Activated CD4-positive, alpha-beta T cell treated with anti-CD3 and anti-CD28 coated beads, Interleukin-2, amount 50 U/mL, for 1 hour (primary cell): ENCODE data around the gene YWHAQ.

Source experiments
- DNase-seq: peaks from one replicate; pipeline ENCODE4 v3.0.0-alpha.2; 2020

The YWHAQ gene

DNA sequence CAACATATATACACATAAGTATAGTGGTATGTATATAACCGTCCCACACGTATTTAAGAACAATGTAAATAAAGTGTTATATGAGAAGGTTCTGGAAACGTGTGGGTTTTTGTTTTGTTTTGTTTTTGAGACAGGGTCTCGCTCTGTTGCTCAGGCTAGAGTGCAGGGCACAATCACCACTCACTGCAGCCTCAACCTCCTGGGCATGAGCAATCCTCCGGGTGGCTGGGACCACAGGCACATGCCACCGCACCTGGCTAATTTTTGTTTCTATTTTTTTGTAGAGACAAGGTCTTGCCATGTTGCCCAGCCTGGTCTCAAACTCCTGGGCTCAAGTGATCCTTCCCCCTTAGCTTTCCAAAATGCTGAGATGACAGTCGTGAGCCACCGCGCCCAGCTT is 81.4 kb downstream of the YWHAQ start:
- DNase-seq: no peak

DNA sequence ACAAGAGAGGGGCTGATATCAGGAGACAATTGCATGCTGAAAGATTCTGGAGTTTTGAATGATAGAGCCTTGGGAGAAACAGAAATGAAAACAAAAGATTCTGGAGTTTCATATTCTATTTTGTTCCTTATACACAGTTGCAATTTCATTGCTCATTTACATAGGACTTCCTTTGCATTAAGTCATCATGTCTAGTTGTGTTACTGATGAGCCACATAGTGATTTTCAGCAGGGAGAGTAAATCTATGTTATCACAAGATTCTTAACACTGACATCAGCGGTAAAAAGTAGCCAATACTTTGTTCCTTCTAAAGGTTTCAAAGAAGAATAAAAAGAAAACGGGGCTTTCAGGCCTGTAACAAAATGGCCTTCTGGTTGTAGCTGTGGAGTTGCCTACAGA is 82.3 kb downstream of the YWHAQ start:
- no peak for DNase-seq

DNA sequence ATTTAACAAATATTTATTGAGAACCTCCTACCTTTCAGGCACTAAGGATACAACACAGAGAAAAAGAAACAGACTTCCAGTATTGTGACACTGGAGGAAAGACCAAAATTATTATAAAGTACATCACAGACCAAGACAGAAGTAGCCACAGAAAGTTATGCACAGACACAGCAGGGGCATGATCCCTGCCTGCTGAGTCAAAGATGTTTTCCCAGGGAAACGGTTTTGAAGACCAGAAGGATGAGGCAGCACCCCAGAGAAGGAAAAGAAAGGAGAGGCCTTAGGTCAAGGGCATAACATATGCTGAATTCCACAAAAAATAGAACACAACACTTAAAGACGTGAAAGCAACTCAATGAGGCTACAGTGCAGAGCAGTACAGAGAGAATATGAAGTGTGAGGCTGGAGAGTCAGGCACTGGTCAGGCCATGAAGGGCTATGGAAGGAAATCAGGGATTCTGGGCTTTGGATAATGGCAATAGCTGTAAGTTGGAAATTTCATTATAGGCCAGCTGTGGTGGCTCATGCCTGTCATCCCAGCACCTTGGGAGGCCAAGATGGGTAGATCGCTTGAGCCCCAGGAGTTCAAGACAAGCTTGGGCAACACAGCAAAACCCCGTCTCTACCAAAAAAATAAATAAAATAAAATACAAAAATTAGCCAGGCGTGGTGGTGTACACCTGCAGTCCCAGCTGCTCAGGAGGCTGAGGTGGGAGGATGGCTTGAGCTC is 83.4 kb downstream of the YWHAQ start:
- no peak for DNase-seq

DNA sequence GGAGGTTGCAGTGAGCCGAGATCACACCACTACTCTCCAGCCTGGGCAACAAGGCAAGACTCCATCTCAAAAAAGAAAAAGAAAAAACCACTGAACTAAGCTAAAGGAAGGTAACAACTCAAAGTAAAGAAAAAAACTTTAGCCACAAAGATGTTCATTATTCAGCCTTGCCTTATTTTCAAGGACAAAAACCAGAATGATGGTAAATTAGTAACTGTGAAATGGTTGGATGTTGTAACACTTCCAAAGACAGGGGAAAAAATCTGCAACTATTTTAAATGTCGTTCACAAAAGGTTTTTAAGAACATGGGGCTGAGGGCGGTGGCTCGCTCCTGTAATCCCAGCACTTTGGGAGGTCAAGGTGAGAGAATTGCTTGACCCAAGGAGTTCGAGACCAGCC is 85.3 kb downstream of the YWHAQ start:
- DNase-seq: no peak

DNA sequence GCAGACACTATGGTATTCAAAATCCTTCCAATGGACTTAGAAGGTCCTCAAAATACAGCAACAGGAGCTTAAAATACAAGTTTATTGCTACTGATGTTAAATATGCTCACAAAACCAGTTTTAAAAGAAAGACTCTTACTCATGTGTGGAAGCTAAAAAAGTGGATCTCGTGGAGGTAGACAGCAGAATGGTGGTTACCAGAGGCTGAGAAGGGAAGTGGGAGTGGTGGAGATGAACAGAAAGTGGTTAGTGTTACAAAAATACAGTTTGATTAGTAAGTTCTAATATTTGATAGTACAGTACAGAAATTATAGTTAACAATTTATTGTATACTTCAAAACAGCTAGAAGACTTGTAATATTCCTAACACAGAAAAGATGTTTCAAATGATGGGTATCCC is 87.2 kb downstream of the YWHAQ start:
- no peak for DNase-seq

DNA sequence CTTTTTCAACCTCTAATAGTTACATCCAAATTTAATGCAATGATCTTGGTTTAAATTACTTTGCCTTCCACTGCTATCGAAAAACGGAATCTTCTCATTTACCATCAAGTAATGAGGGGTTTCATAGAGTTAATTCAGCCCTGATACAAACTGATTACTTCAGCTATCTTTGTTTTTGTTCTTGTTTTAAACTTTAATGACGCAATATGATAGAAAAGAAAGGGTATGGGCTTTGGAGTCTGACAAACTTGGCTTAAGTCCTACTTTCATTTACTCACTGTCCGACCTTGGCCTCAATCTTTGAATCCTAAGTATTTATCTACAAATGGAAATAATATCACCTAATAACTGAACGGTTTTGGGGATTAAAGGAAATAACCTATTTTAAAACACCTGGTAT is 91.3 kb downstream of the YWHAQ start:
- no peak for DNase-seq

DNA sequence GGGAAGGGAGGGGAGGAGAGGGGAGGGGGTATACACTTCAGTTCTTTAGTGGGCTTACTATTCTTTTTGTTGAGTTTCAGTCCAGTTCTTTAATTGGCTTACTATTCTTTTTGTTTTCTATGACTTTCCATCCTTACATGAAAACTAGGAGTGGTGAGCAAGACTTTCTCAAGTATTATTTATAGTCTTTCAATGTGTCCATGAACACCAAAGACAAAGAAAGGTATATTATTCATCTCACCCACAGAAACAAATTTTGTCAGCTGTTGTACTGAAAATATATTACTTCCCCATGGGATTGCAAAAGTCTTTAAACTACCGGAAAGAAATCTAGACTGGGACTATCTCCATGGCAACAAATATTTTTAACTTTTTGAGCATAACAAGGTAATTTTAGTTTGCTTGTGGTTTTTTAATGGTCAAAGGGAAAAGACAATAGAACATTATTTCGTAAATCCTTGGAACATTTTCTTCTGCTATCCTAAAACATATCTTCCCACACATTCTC is 92.7 kb downstream of the YWHAQ start:
- no peak for DNase-seq

DNA sequence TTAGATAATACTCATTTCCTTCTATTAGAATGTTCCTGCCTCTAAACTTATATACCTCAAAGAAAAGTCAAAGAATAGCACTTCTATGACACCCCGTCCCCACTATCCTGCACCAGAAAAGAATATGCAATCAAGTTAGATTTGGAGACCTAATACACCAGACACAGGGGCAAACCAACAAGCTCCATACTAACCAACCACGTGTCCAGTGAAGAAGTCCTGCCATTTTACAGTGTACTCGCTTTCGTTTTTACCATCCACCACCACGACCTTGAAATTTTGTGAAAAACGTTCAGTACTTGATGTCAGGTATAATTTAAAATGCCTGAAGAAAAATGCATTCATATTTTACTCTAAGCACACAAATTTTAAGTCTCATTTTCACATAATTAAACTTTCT is 94.3 kb downstream of the YWHAQ start:
- no peak for DNase-seq

DNA sequence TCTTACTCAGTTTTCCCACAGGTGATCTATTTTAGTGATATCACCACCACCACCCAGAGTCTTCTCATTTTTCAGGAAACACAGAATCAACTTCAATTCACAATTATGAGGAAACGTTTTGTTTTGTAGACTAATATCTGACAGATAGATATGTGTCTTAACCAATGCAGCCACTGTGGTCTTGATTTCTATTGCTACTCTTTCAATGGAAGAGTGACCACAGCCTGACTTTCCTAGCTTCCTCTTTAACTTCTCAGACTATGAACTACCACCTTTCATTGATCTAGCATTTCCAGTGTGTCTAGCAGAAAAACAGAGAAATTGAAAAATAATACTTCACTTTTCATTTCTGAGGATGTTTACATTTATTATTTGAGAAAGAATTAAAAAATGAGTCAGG is 95.6 kb downstream of the YWHAQ start:
- DNase-seq: no peak
